Ishikawa (cell line): ENCODE measurements around the gene TNP2.

ENCODE experiments used
- CEBPB ChIP-seq: IDR thresholded peaks from 2 replicates; pipeline ENCODE4 v1.6.1; 2012
- CREB1 ChIP-seq: IDR thresholded peaks from 2 replicates; pipeline ENCODE4 v1.6.1; 2012; ENCODE audit warnings: low read depth
- EGR1 ChIP-seq: IDR thresholded peaks from 2 replicates; pipeline ENCODE4 v1.6.1; 2012
- EP300 ChIP-seq: IDR thresholded peaks from 2 replicates; pipeline ENCODE4 v1.6.1; 2012; ENCODE audit warnings: borderline replicate concordance
- FOXM1 ChIP-seq: IDR thresholded peaks from 2 replicates; pipeline ENCODE4 v1.6.1; 2012; ENCODE audit warnings: low read depth, borderline replicate concordance
- MAX ChIP-seq: IDR thresholded peaks from 2 replicates; pipeline ENCODE4 v1.6.1; 2012
- NFIC ChIP-seq: IDR thresholded peaks from 2 replicates; pipeline ENCODE4 v1.6.1; 2012
- RAD21 ChIP-seq: IDR thresholded peaks from 2 replicates; pipeline ENCODE4 v1.6.1; 2012; ENCODE audit warnings: low read depth
- TAF1 ChIP-seq: IDR thresholded peaks from 2 replicates; pipeline ENCODE4 v1.6.1; 2012; ENCODE audit warnings: low read depth, mild to moderate bottlenecking
- TCF12 ChIP-seq: IDR thresholded peaks from 2 replicates; pipeline ENCODE4 v1.6.1; 2012; ENCODE audit warnings: low read depth
- TEAD4 ChIP-seq: IDR thresholded peaks from 2 replicates; pipeline ENCODE4 v1.6.1; 2012
- YY1 ChIP-seq: IDR thresholded peaks from 2 replicates; pipeline ENCODE4 v1.6.1; 2012; ENCODE audit warnings: low read depth
- ZBTB7A ChIP-seq: IDR thresholded peaks from 2 replicates; pipeline ENCODE4 v1.6.1; 2012; ENCODE audit warnings: low read depth
- TF ChIP-seq, protein P1 (sequence below): IDR thresholded peaks from 2 replicates; pipeline ENCODE4 v1.6.1; 2012
- TF ChIP-seq, protein P2 (sequence below): IDR thresholded peaks from 2 replicates; pipeline ENCODE4 v1.6.1; 2012; ENCODE audit warnings: low read depth, mild to moderate bottlenecking

The TNP2 gene

DNA sequence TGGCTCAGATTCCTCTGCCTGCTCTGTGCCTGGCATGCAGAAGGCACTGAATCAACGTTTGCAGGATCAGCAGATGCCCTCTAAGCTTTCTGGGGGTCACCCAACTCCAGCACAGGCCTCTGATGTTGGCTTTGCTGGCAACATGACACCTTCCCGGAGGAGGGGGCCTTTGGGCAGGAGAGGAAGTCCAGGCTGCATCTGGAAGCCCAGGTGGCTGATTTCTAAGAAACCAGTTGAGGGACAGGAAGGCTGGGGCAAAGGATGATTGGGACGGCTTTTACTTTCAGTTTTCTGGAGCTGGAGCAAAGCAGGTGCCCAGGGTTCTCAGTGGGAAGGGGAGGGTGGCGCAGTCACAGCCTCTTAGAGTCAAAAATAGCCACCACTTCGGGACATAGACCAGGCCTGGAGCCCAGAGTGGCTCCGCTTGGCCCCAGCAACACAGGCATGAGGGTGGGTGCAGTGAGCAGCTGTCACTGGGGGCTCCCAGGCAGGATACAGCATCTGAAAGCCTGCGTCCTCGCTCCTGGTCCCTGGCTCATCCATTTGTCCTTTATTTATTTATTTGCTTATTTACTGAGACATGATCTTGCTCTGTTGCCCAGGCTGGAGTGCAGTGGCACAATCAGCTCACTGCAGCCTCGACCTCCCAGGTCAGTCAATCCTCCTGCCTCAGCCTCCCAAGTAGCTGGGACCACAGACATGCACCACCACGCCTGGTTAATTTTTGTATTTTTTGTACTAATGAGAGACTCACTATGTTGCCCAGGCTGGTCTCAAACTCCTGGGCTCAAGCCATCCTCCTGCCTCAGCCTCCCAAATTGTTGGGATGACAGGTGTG lies 28.3 kb downstream of the TNP2 start:
- TF ChIP-seq EP300 (no peak), CEBPB (no peak)
- TF ChIP-seq, protein P1, sequence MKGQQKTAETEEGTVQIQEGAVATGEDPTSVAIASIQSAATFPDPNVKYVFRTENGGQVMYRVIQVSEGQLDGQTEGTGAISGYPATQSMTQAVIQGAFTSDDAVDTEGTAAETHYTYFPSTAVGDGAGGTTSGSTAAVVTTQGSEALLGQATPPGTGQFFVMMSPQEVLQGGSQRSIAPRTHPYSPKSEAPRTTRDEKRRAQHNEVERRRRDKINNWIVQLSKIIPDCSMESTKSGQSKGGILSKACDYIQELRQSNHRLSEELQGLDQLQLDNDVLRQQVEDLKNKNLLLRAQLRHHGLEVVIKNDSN: no peak

GRCh38 chr16:11239644-11240632 lies 29.2 kb downstream of the TNP2 start:
- no peak for TF ChIP-seq RAD21
- TF ChIP-seq FOXM1: no peak
- TF ChIP-seq, protein P2, sequence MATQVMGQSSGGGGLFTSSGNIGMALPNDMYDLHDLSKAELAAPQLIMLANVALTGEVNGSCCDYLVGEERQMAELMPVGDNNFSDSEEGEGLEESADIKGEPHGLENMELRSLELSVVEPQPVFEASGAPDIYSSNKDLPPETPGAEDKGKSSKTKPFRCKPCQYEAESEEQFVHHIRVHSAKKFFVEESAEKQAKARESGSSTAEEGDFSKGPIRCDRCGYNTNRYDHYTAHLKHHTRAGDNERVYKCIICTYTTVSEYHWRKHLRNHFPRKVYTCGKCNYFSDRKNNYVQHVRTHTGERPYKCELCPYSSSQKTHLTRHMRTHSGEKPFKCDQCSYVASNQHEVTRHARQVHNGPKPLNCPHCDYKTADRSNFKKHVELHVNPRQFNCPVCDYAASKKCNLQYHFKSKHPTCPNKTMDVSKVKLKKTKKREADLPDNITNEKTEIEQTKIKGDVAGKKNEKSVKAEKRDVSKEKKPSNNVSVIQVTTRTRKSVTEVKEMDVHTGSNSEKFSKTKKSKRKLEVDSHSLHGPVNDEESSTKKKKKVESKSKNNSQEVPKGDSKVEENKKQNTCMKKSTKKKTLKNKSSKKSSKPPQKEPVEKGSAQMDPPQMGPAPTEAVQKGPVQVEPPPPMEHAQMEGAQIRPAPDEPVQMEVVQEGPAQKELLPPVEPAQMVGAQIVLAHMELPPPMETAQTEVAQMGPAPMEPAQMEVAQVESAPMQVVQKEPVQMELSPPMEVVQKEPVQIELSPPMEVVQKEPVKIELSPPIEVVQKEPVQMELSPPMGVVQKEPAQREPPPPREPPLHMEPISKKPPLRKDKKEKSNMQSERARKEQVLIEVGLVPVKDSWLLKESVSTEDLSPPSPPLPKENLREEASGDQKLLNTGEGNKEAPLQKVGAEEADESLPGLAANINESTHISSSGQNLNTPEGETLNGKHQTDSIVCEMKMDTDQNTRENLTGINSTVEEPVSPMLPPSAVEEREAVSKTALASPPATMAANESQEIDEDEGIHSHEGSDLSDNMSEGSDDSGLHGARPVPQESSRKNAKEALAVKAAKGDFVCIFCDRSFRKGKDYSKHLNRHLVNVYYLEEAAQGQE: no peak
- no peak for TF ChIP-seq NFIC
- no peak for TF ChIP-seq CREB1
- no peak for TF ChIP-seq TCF12
- no peak for TF ChIP-seq MAX
- TF ChIP-seq YY1: no peak

DNA sequence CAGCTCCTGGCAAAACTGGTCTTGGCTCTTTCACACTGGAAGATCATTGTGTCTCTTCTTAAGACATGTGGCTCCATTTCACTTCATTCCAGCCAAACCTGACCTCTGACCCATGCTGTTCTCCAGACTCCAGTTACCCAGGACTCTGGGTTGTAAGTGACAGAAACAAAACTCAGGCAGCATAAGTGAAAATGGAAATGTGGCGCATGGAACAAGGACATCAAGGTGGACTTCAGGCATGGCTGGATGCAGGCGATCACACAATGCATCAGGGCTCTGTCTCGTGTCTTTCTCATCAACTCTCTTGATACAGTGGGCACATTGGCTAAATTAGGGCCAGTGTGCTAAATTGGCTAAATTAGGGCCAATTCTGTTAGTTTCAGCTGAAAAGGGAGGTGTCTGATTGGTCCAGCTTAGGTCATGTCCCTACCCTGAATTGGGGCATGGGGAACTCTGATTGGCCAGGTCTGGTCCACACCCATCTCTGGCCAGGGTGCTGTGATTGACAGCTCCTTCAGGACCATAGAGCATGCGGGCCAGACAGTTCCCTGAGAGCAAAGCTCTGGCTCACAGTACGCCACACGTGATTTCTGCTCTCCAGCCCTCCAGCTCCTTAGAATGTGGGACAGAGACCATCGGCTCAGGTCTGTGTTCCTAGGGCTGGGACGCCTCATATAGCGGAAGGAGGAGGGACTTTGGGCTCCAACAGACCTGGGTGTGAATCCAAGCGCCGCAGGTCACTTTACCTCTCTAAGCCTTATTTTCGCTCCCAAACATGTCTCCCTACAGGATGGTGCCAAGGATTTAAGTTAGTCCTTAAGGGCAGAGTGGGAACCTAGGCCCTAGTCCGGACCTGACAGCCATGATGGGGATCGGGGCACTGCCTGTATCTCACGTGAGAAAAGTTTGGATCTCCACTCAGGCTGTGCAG lies 30.6 kb downstream of the TNP2 start:
- TF ChIP-seq FOXM1 (no peak), YY1 (no peak), EGR1 (no peak), MAX (no peak)

DNA sequence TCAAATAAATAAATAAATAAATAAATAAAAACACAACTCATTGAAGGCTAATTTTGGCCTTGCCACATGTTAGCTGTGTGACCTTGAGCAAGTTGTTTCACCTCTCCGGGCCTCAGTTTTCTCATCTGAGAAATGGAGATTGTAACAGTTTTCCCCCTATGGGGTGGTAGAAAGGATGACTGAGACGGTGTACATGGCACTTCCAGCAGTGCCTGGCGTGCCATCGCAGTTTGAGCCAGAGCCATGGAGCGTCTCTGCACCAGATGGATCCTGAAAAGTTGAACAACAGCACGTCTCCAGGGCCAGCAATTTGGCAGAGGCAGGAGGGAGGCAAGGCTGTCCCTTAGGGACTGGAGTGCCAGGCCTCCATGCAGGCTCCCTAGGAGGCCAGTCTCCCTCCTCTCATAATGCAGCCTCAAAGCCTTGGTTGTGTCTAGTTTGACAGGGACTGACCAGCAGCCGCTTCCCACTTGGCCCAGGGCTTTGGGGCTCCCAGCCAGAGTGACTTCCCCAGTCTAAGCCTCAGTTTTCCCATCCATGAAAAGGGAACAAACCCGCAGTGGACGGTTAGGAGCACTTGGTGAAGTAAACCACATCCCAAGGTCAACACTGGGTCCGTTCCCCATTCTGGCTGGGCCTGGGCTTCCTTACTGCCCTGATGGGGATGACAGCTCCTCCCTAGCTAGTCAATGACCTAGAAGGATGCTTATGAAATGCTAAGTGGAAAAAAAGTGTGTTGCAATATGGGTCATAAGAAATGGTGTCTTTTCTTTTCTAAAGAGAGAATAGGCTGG lies 32.5 kb downstream of the TNP2 start:
- no peak for TF ChIP-seq CREB1
- no peak for TF ChIP-seq EGR1
- TF ChIP-seq EP300: no peak

DNA sequence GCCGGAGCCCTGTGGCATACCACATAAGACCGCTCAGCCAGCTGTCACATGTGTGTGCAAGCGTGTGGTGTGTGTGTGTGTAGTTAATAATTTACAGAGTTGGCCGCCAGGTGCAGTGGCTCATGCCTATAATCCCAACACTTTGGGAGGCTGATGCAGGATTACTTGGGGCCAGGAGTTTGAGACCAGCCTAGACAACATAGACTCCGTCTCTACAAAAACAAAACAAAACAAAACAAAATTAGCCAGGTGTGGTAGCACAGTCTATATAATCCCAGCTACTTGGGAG lies 33.5 kb downstream of the TNP2 start:
- TF ChIP-seq CREB1 (no peak), MAX (no peak), EGR1 (no peak), TEAD4 (no peak), NFIC (no peak), RAD21 (no peak), TCF12 (no peak), YY1 (no peak), ZBTB7A (no peak), FOXM1 (no peak), CEBPB (no peak), EP300 (no peak), TAF1 (no peak)
- TF ChIP-seq, protein P1: no peak
- TF ChIP-seq, protein P2: no peak
